Ovary (tissue), 3 donors: ENCODE results near the gene NVL.

Source experiments
- CTCF ChIP-seq, 3 donors: fragments of 450-650 bp in 2 of 3; fragments of 200-600 bp in 1 of 3; IDR thresholded peaks; one replicate each; pipeline versions ENCODE4 v1.5.1 to v1.8.0; 2016 to 2022; ENCODE audit warnings: antibody characterized with exemption in 3 of 3, mild to moderate bottlenecking in 1 of 3
- EP300 ChIP-seq: sonication (generic); formaldehyde crosslinking; IDR thresholded peaks from one replicate; pipeline ENCODE4 v1.6.1; 2017; ENCODE audit warnings: antibody characterized with exemption
- POLR2A ChIP-seq: fragments of 450-650 bp; IDR thresholded peaks from one replicate; pipeline ENCODE4 v1.6.1; 2017; ENCODE audit warnings: antibody characterized with exemption, mild to moderate bottlenecking, moderate library complexity
- donor health status: DM: no; HTN: no; CAD: no.

GRCh38 chr1:224321706-224322105, 8.3 kb downstream of the NVL start:
- TF ChIP-seq CTCF (IDR thresholded peaks at IDR 0.05) = no peak
- TF ChIP-seq POLR2A = no peak
- no peak for TF ChIP-seq EP300
